ENCODE measurements around the gene DEPDC5.

DNA sequence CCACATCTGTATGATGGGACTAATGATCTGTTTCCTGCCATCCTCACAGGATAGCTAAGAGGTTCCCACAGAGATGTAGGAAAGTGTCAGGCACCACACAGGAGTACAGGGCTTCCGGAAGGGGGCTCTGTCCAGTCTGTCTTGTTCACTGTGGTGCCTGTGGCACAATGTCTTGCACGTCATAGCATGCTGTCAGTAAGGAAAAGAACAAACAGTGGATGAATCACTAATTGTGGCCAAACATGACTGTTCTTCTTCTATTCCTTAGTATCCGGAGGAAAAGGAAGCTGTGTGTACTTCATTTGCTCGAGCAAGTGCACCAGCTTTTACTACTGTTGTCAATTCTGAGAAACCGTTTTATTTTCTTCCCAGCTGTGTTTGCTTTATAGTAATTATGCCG is 117.1 kb downstream of the DEPDC5 start:
- no peak for TF ChIP-seq CTCF (IDR thresholded peaks at IDR 0.05)
- TF ChIP-seq POLR2A (IDR thresholded peaks at IDR 0.05): no peak
